GM12873 (cell line): ENCODE measurements around the gene ARFGEF2.

Experiments used
- CTCF ChIP-seq: IDR thresholded peaks from 2 replicates; pipeline ENCODE4 v1.5.1; 2012; ENCODE audit warnings: low read depth, mild to moderate bottlenecking, moderate library complexity, low read length, control low read depth; ENCODE audit not compliant: insufficient read depth; ENCODE audit errors: missing control alignments

Gene ARFGEF2

GRCh38 chr20:48892891-48893290 is 28.6 kb upstream of the ARFGEF2 start:
- TF ChIP-seq CTCF: no peak

- no peak for TF ChIP-seq CTCF
Measured at GRCh38 chr20:48893374-48893773, 28.1 kb upstream of the ARFGEF2 start.

GRCh38 chr20:48897305-48898010 is 24.1 kb upstream of the ARFGEF2 start:
- TF ChIP-seq CTCF: no peak

GRCh38 chr20:48898210-48898609 is 23.3 kb upstream of the ARFGEF2 start:
- TF ChIP-seq CTCF: no peak

- TF ChIP-seq CTCF: no peak
Measured at GRCh38 chr20:48898896-48899530, 22.5 kb upstream of the ARFGEF2 start.

GRCh38 chr20:48899881-48900280 is 21.6 kb upstream of the ARFGEF2 start:
- TF ChIP-seq CTCF: no peak

GRCh38 chr20:48901326-48901725 is 20.2 kb upstream of the ARFGEF2 start:
- TF ChIP-seq CTCF: no peak
